Parathyroid adenoma (tissue), 2 donors: ENCODE results near the gene SETD2.
A peak's percentile ranks its signal among the peaks of the same experiment; 100 is the strongest.

Experiments
- H2AFZ ChIP-seq: fragments of 300-600 bp; sonication (generic); one replicate; pipeline ENCODE4 v1.7.0; 2017; ENCODE audit warnings: antibody characterized with exemption, mild to moderate bottlenecking
- H3K27ac ChIP-seq: fragments of 300-600 bp; sonication (generic); one replicate; pipeline ENCODE4 v1.7.0; 2017
- H3K27me3 ChIP-seq: fragments of 300-600 bp; sonication (generic); one replicate; pipeline ENCODE4 v1.7.0; 2017; ENCODE audit warnings: low read length; ENCODE audit not compliant: control insufficient read depth, insufficient read depth
- H3K36me3 ChIP-seq: fragments of 300-600 bp; sonication (generic); one replicate; pipeline ENCODE4 v1.7.0; 2017; ENCODE audit warnings: low read length; ENCODE audit not compliant: control insufficient read depth, insufficient read depth
- H3K4me1 ChIP-seq: fragments of 300-600 bp; sonication (generic); one replicate; pipeline ENCODE4 v1.7.0; 2017; ENCODE audit warnings: control low read depth
- H3K4me2 ChIP-seq: fragments of 300-600 bp; sonication (generic); one replicate; pipeline ENCODE4 v1.7.0; 2017; ENCODE audit warnings: low read length
- H3K4me3 ChIP-seq: fragments of 300-600 bp; sonication (generic); one replicate; pipeline ENCODE4 v1.7.0; 2017; ENCODE audit warnings: low read depth, low read length
- H3K79me2 ChIP-seq: fragments of 300-600 bp; sonication (generic); one replicate; pipeline ENCODE4 v1.7.0; 2017; ENCODE audit warnings: control low read depth
- H3K9ac ChIP-seq: fragments of 300-600 bp; sonication (generic); one replicate; pipeline ENCODE4 v1.7.0; 2017; ENCODE audit warnings: mild to moderate bottlenecking
- H3K9me3 ChIP-seq: fragments of 300-600 bp; sonication (generic); one replicate; pipeline ENCODE4 v1.7.0; 2017; ENCODE audit warnings: low read length; ENCODE audit not compliant: control insufficient read depth
- CTCF ChIP-seq: fragments of 300-600 bp; sonication (generic); IDR thresholded peaks from one replicate; pipeline ENCODE4 v1.7.0; 2017; ENCODE audit warnings: antibody characterized with exemption, mild to moderate bottlenecking
- donor health status: primary hyperparathyroidism.

SETD2 gene

GRCh38 chr3:47103619-47104018 lies 60.3 kb downstream of the SETD2 start:
- Histone ChIP-seq H3K4me1 (no peaks in the 10 kb centered on the region), H3K27ac (no peak overlapping the region), H3K27me3 (no peaks in the 10 kb centered on the region), H3K79me2 (peaks cover 10% of the 10 kb centered on the region), H3K36me3 (no peaks in the 10 kb centered on the region), H3K9ac (no peak overlapping the region), H3K4me3 (no peak overlapping the region), H3K4me2 (no peak overlapping the region), H3K9me3 (no peaks in the 10 kb centered on the region), H2AFZ (no peak overlapping the region)
- TF ChIP-seq CTCF, result no peak

GRCh38 chr3:47102081-47102600 lies 61.8 kb downstream of the SETD2 start:
- Histone ChIP-seq H3K4me1 (peaks cover 7% of the 10 kb centered on the region), H2AFZ (no peak overlapping the region), H3K9ac (no peak overlapping the region), H3K27ac (no peak overlapping the region), H3K9me3 (no peaks in the 10 kb centered on the region), H3K79me2 (peaks cover 10% of the 10 kb centered on the region), H3K36me3 (no peaks in the 10 kb centered on the region), H3K4me2 (no peak overlapping the region), H3K27me3 (no peaks in the 10 kb centered on the region), H3K4me3 (no peak overlapping the region)
- no peak for TF ChIP-seq CTCF

GRCh38 chr3:47098910-47099309 lies 65.0 kb downstream of the SETD2 start:
- Histone ChIP-seq H3K4me2 (no peak overlapping the region), H3K9me3 (no peaks in the 10 kb centered on the region), H3K4me3 (no peak overlapping the region), H3K27me3 (no peaks in the 10 kb centered on the region), H3K79me2 (peaks cover 6% of the 10 kb centered on the region), H3K4me1 (peaks cover 11% of the 10 kb centered on the region), H3K9ac (no peak overlapping the region), H2AFZ (no peak overlapping the region), H3K27ac (no peak overlapping the region), H3K36me3 (no peaks in the 10 kb centered on the region)
- no peak for TF ChIP-seq CTCF

GRCh38 chr3:47097864-47098263 lies 66.0 kb downstream of the SETD2 start:
- Histone ChIP-seq H3K4me3 (no peak overlapping the region), H3K79me2 (peaks cover 4% of the 10 kb centered on the region), H3K4me2 (no peak overlapping the region), H3K9ac (no peak overlapping the region), H2AFZ (no peak overlapping the region), H3K36me3 (no peaks in the 10 kb centered on the region), H3K27me3 (no peaks in the 10 kb centered on the region), H3K27ac (no peak overlapping the region), H3K9me3 (no peaks in the 10 kb centered on the region), H3K4me1 (peaks cover 11% of the 10 kb centered on the region)
- TF ChIP-seq CTCF, result no peak

- Histone ChIP-seq H3K79me2 (peaks cover 4% of the 10 kb centered on the region), H3K27me3 (no peaks in the 10 kb centered on the region), H3K4me2 (no peak overlapping the region), H3K4me3 (no peak overlapping the region), H3K27ac (peak overlapping the region; percentile 12), H3K9ac (no peak overlapping the region), H3K4me1 (peaks cover 11% of the 10 kb centered on the region), H2AFZ (no peak overlapping the region), H3K36me3 (no peaks in the 10 kb centered on the region), H3K9me3 (no peaks in the 10 kb centered on the region)
- no peak for TF ChIP-seq CTCF
Measured at GRCh38 chr3:47096959-47097358, 67.0 kb downstream of the SETD2 start.
